ENCODE data around the gene FAM83B. TPM values are rescaled to one million over a fixed set of nuclear protein-coding genes. Genes with fewer than 3 reads are reported as not detected.
"Not testable (repeated sequence)": the region's sequence is repeated elsewhere in the genome, so short reads cannot be mapped to it uniquely, and the experiment has no call there.

The FAM83B gene
- polyA plus RNA-seq, 1 donor, result not detected

- DNase-seq (ENCODE audit: low read depth), result no peak
Measured at GRCh38 chr6:54898767-54899166, 52.2 kb downstream of the FAM83B start.

- DNase-seq (ENCODE audit: low read depth), result no peak
Measured at GRCh38 chr6:54899442-54899841, 52.9 kb downstream of the FAM83B start.

GRCh38 chr6:54899986-54900385, 53.4 kb downstream of the FAM83B start:
- DNase-seq (ENCODE audit: low read depth), result no peak

- DNase-seq (ENCODE audit: low read depth), result no peak
Measured at GRCh38 chr6:54900666-54901065, 54.1 kb downstream of the FAM83B start.

- no peak for DNase-seq (ENCODE audit: low read depth)
Measured at GRCh38 chr6:54903884-54904283, 57.3 kb downstream of the FAM83B start.

- DNase-seq (ENCODE audit: low read depth), result no peak
Measured at GRCh38 chr6:54907355-54907754, 60.8 kb downstream of the FAM83B start.

- no peak for DNase-seq (ENCODE audit: low read depth)
Measured at GRCh38 chr6:54909184-54909583, 62.6 kb downstream of the FAM83B start.

GRCh38 chr6:54910431-54910884, 63.9 kb downstream of the FAM83B start:
- DNase-seq (ENCODE audit: low read depth), result no peak

- no peak for DNase-seq (ENCODE audit: low read depth)
Measured at GRCh38 chr6:54910921-54911320, 64.3 kb downstream of the FAM83B start.

GRCh38 chr6:54913211-54913610, 66.6 kb downstream of the FAM83B start:
- DNase-seq (ENCODE audit: low read depth), result no peak

- no peak for DNase-seq (ENCODE audit: low read depth)
Measured at GRCh38 chr6:54916858-54917257, 70.3 kb downstream of the FAM83B start.

GRCh38 chr6:54920628-54921027, 74.1 kb downstream of the FAM83B start:
- DNase-seq (ENCODE audit: low read depth), result no peak

- DNase-seq (ENCODE audit: low read depth), result no peak
Measured at GRCh38 chr6:54921891-54922290, 75.3 kb downstream of the FAM83B start.

- DNase-seq (ENCODE audit: low read depth), result no peak
Measured at GRCh38 chr6:54929245-54929909, 82.8 kb downstream of the FAM83B start.

GRCh38 chr6:54932622-54933021, 86.1 kb downstream of the FAM83B start:
- no peak for DNase-seq (ENCODE audit: low read depth)

GRCh38 chr6:54935739-54936138, 89.2 kb downstream of the FAM83B start:
- no peak for DNase-seq (ENCODE audit: low read depth)

GRCh38 chr6:54937371-54937770, 90.8 kb downstream of the FAM83B start:
- DNase-seq (ENCODE audit: low read depth), result no peak

GRCh38 chr6:54957698-54958097, 111.1 kb downstream of the FAM83B start:
- DNase-seq (ENCODE audit: low read depth), result no peak

- DNase-seq (ENCODE audit: low read depth), result no peak
Measured at GRCh38 chr6:54958446-54958845, 111.9 kb downstream of the FAM83B start.

- DNase-seq (ENCODE audit: low read depth), result no peak
Measured at GRCh38 chr6:54959820-54960219, 113.2 kb downstream of the FAM83B start.

- DNase-seq (ENCODE audit: low read depth), result not testable (repeated sequence)
Measured at GRCh38 chr6:54961372-54961771, 114.8 kb downstream of the FAM83B start.

GRCh38 chr6:54970337-54970736, 123.8 kb downstream of the FAM83B start:
- no peak for DNase-seq (ENCODE audit: low read depth)

- DNase-seq (ENCODE audit: low read depth), result no peak
Measured at GRCh38 chr6:54971825-54972224, 125.3 kb downstream of the FAM83B start.

GRCh38 chr6:54979161-54979560, 132.6 kb downstream of the FAM83B start:
- not testable (repeated sequence) for DNase-seq (ENCODE audit: low read depth)

Measured in forelimb muscle (tissue), 1 donor.